ENCODE results near the gene SPACA9. TPM values are rescaled to one million over a fixed set of nuclear protein-coding genes. Genes with fewer than 3 reads are reported as not detected.

SPACA9 gene
- total RNA-seq, 2 donors from 2014 or later, result 5.7 to 16.5 TPM

- WGBS, result 97% methylated on average over 6 of the region's 6 CpGs
- TF ChIP-seq POLR2A (IDR thresholded peaks at IDR 0.05), result no peak
- no peak for TF ChIP-seq POLR2AphosphoS5 (IDR thresholded peaks at IDR 0.05)
- no peak for TF ChIP-seq CTCF (IDR thresholded peaks at IDR 0.05)
- Histone ChIP-seq H3K27ac (no peak overlapping the region), H3K36me3 (peaks cover 0 to 6% of the 10 kb centered on the region in 2 donors), H3K27me3 (replicated peaks; ENCODE audit: insufficient read depth) (no peaks in the 10 kb centered on the region), H3K4me3 (no peak overlapping the region), H3K4me1 (replicated peaks) (no peaks in the 10 kb centered on the region), H3K9me3 (no peaks in the 10 kb centered on the region)
- intact Hi-C loops (cut with DNase I), result no loop called here
- DNase-seq (ENCODE audit: low spot score), result no peak
Measured at GRCh38 chr9:132914924-132915323, 36.2 kb downstream of the SPACA9 start.

GRCh38 chr9:132919614-132920268 lies 41.0 kb downstream of the SPACA9 start:
- H3K9me3 ChIP-seq, result no peaks in the 10 kb centered on the region
- 94% methylated on average over 7 of the region's 7 CpGs for WGBS
- peaks cover 0 to 10% of the 10 kb centered on the region in 2 donors for H3K36me3 ChIP-seq
- TF ChIP-seq CTCF (IDR thresholded peaks at IDR 0.05) (no peak), POLR2A (IDR thresholded peaks at IDR 0.05) (no peak), POLR2AphosphoS5 (IDR thresholded peaks at IDR 0.05) (no peak)
- no peak for DNase-seq (ENCODE audit: low spot score)
- intact Hi-C loops (cut with DNase I), result no loop called here
- H3K4me1 ChIP-seq (replicated peaks), result no peaks in the 10 kb centered on the region
- no peak overlapping the region for H3K27ac ChIP-seq
- no peak overlapping the region for H3K4me3 ChIP-seq
- H3K27me3 ChIP-seq (replicated peaks; ENCODE audit: insufficient read depth), result no peaks in the 10 kb centered on the region

GRCh38 chr9:132923346-132923902 lies 44.7 kb downstream of the SPACA9 start:
- no peak overlapping the region for H3K4me3 ChIP-seq
- no peak overlapping the region for H3K27ac ChIP-seq
- intact Hi-C loops (cut with DNase I), result no loop called here
- TF ChIP-seq POLR2A (IDR thresholded peaks at IDR 0.05) (no peak), CTCF (IDR thresholded peaks at IDR 0.05) (no peak), POLR2AphosphoS5 (IDR thresholded peaks at IDR 0.05) (no peak)
- no peak for DNase-seq (ENCODE audit: low spot score)
- WGBS, result 84% methylated on average over 9 of the region's 9 CpGs
- H3K4me1 ChIP-seq (replicated peaks), result no peaks in the 10 kb centered on the region
- H3K36me3 ChIP-seq, result peaks cover 0 to 10% of the 10 kb centered on the region in 2 donors
- no peaks in the 10 kb centered on the region for H3K9me3 ChIP-seq
- no peaks in the 10 kb centered on the region for H3K27me3 ChIP-seq (replicated peaks; ENCODE audit: insufficient read depth)

GRCh38 chr9:132927704-132928103 lies 49.0 kb downstream of the SPACA9 start:
- intact Hi-C loops (cut with DNase I), result no loop called here
- H3K9me3 ChIP-seq, result no peaks in the 10 kb centered on the region
- H3K27me3 ChIP-seq (replicated peaks; ENCODE audit: insufficient read depth), result no peaks in the 10 kb centered on the region
- TF ChIP-seq POLR2A (IDR thresholded peaks at IDR 0.05), result no peak
- no peak for TF ChIP-seq POLR2AphosphoS5 (IDR thresholded peaks at IDR 0.05)
- no peak for TF ChIP-seq CTCF (IDR thresholded peaks at IDR 0.05)
- no peak for DNase-seq (ENCODE audit: low spot score)
- no peaks in the 10 kb centered on the region for H3K4me1 ChIP-seq (replicated peaks)
- H3K27ac ChIP-seq, result no peak overlapping the region
- no peak overlapping the region for H3K4me3 ChIP-seq
- no peaks in the 10 kb centered on the region for H3K36me3 ChIP-seq
- WGBS, result 87% methylated on average over 7 of the region's 7 CpGs

DNA sequence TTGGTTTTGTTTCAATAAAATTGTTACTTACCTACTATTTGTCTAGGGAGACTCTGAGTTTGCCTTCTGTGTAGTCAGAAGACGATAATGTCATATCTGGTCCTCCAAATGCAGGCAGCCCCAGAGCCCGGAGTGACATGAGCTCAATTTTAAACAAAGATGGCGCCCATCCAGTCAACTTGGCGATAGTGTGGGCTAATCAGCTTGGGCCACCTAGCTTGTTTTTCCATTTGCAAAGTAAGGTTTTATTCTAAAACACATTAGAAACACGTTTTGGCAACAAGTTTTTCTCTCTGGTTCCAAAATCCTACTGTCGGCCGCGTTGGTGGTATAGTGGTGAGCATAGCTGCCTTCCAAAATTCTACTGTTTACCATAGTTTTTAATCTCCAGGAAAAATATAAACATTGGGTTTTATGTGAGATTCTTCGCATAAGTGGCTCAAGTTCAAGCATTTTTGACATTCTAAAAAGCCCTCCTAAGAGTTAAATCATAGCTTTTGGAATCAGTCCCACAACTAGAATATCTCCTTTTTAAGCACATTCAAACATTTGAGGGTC lies 52.6 kb downstream of the SPACA9 start:
- intact Hi-C loops (cut with DNase I), result no loop called here
- WGBS, result 82% methylated on average over 9 of the region's 9 CpGs
- TF ChIP-seq POLR2A (IDR thresholded peaks at IDR 0.05), result no peak
- TF ChIP-seq POLR2AphosphoS5 (IDR thresholded peaks at IDR 0.05), result no peak
- TF ChIP-seq CTCF (IDR thresholded peaks at IDR 0.05), result no peak
- H3K4me1 ChIP-seq (replicated peaks), result no peaks in the 10 kb centered on the region
- no peaks in the 10 kb centered on the region for H3K27me3 ChIP-seq (replicated peaks; ENCODE audit: insufficient read depth)
- peaks cover 0 to 4% of the 10 kb centered on the region in 2 donors for H3K36me3 ChIP-seq
- no peaks in the 10 kb centered on the region for H3K9me3 ChIP-seq
- no peak for DNase-seq (ENCODE audit: low spot score)
- H3K4me3 ChIP-seq, result no peak overlapping the region
- H3K27ac ChIP-seq, result no peak overlapping the region

Data from prostate gland (tissue), 2 donors.